ENCODE results near the gene SYTL2. TPM values are rescaled to one million over a fixed set of nuclear protein-coding genes. Genes with fewer than 3 reads are reported as not detected.

The SYTL2 gene
- total RNA-seq, 1 experiment from 2014 or later, result 57.1 TPM

DNA sequence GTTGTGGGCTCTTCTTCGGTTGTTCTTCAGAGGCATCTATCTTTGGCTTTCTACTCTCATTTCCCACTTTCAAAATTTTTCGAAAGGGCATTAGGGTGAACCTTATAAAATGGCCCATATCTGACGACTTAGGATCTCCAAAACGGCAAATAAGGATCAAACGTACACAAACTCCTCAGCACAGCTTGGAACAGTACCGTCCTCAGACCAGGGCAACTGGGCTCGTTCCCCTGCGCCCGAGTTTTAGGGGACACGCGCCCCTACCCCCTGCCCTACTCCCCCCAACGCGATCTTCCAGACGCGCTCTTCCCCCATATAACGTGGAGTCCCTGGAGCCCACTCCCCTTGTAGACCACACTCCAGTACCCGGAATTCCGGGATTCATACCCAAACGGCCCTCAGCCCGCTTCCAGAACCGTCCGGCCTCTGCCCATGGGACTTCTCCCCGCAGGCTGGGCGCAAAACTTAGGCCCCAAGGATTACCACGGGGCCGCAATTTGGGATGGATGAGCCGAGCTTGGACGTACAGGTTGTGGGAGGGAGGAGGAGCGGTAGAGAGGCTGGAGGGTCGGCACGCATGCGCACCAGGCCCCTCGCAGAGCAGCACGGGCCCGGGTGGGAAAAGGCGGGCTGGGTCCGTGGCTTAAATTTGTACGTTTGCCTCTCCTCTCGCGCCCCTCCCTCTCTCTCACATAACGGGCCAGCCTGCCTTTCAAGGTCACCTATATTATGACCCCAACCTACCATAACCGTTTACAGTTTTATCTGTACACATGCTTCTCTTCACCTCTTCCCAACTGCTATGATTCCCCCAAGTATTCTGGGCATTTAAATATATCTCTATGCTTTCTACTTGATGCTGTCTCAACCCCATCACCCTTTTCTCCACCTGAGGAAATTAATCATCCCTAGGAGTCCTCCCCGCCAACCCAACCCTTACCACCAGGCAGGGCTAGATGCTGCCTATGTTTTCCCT lies 128.3 kb downstream of the SYTL2 start:
- DNase-seq (no peak), ATAC-seq (peak; percentile 54; the same call in 1 of the 2 replicates)
- Histone ChIP-seq H3K9ac (ENCODE audit: low read length) (peak overlapping the region; percentile 28), H3K4me1 (ENCODE audit: insufficient read depth, low read length) (no peaks in the 10 kb centered on the region), H3K9me3 (ENCODE audit: low read length) (no peaks in the 10 kb centered on the region), H3K27me3 (ENCODE audit: low read length) (no peaks in the 10 kb centered on the region), H3K36me3 (ENCODE audit: low read depth, low read length) (no peaks in the 10 kb centered on the region), H2AFZ (ENCODE audit: low read length) (peak overlapping the region; percentile 62), H3F3A (ENCODE audit: low read length, unreplicated experiment) (no peaks in the 10 kb centered on the region), H3K4me2 (ENCODE audit: low read length) (peak overlapping the region; percentile 59), H3K4me3 (ENCODE audit: low read length) (peak overlapping the region; percentile 51), H3K27ac (ENCODE audit: low read length) (no peak overlapping the region), H3K79me2 (ENCODE audit: low read length) (no peaks in the 10 kb centered on the region), H3K9me2 (replicated peaks; ENCODE audit: low read length) (no peaks in the 10 kb centered on the region), H4K20me1 (ENCODE audit: low read length) (no peaks in the 10 kb centered on the region)
- POLR2A ChIA-PET (ENCODE audit: unreplicated experiment), result interaction anchor here (0.6 kb wide), 1 partner anchor 61 kb away, joined by 3 read pairs; no protein-coding TSS in a partner anchor
- intact Hi-C loops (cut with micrococcal nuclease), result no loop called here
- CTCF ChIA-PET, result no interaction called here
- no peak for TF ChIP-seq EZH2phosphoT487 (IDR thresholded peaks at IDR 0.05; ENCODE audit: borderline replicate concordance, low read length)
- TF ChIP-seq, protein P1, sequence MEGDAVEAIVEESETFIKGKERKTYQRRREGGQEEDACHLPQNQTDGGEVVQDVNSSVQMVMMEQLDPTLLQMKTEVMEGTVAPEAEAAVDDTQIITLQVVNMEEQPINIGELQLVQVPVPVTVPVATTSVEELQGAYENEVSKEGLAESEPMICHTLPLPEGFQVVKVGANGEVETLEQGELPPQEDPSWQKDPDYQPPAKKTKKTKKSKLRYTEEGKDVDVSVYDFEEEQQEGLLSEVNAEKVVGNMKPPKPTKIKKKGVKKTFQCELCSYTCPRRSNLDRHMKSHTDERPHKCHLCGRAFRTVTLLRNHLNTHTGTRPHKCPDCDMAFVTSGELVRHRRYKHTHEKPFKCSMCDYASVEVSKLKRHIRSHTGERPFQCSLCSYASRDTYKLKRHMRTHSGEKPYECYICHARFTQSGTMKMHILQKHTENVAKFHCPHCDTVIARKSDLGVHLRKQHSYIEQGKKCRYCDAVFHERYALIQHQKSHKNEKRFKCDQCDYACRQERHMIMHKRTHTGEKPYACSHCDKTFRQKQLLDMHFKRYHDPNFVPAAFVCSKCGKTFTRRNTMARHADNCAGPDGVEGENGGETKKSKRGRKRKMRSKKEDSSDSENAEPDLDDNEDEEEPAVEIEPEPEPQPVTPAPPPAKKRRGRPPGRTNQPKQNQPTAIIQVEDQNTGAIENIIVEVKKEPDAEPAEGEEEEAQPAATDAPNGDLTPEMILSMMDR (conservative IDR thresholded peaks at IDR 0.05; ENCODE audit: low read depth, low read length), result no peak
- TF ChIP-seq EZH2 (IDR thresholded peaks at IDR 0.05; ENCODE audit: low read length, unreplicated experiment), result no peak
- BruUV-seq (replicated peaks), result no TSS peak

DNA sequence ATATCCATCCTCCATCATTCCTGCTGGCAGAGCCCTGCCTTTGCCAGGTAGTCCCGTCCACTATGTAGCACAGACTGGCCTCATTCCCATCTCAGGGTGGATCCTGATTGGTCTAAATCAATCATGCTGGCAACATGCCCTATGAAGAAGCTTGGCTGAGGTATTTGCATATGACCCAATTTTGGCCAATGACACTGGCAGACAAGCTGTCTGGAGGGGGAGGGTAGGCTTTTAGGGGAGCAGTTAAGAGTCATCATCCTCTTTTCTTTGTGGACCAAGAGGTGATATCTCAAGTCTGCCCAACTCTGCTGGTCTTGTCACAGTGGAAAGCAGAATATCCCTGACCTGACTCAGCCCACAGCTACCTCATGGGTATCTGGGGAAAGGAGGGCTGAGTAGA lies 130.0 kb downstream of the SYTL2 start:
- no peak overlapping the region for H3K27ac ChIP-seq (ENCODE audit: low read length)
- H3K9me2 ChIP-seq (replicated peaks; ENCODE audit: low read length), result no peaks in the 10 kb centered on the region
- H3K4me2 ChIP-seq (ENCODE audit: low read length), result no peak overlapping the region
- no peak overlapping the region for H3K4me3 ChIP-seq (ENCODE audit: low read length)
- DNase-seq (no peak), ATAC-seq (no peak)
- no peak overlapping the region for H2AFZ ChIP-seq (ENCODE audit: low read length)
- TF ChIP-seq, protein P1 (conservative IDR thresholded peaks at IDR 0.05; ENCODE audit: low read depth, low read length), result no peak
- TF ChIP-seq EZH2phosphoT487 (IDR thresholded peaks at IDR 0.05; ENCODE audit: borderline replicate concordance, low read length), result no peak
- TF ChIP-seq EZH2 (IDR thresholded peaks at IDR 0.05; ENCODE audit: low read length, unreplicated experiment), result no peak
- no peaks in the 10 kb centered on the region for H3K4me1 ChIP-seq (ENCODE audit: insufficient read depth, low read length)
- no peaks in the 10 kb centered on the region for H3K36me3 ChIP-seq (ENCODE audit: low read depth, low read length)
- BruUV-seq (replicated peaks), result no TSS peak
- POLR2A ChIA-PET (ENCODE audit: unreplicated experiment), result no interaction called here
- CTCF ChIA-PET, result interaction anchor here (0.9 kb wide), 1 partner anchor 129 kb away, joined by 3 read pairs; no protein-coding TSS in a partner anchor
- intact Hi-C loops (cut with micrococcal nuclease), result no loop called here
- H3K9ac ChIP-seq (ENCODE audit: low read length), result no peak overlapping the region
- no peaks in the 10 kb centered on the region for H3F3A ChIP-seq (ENCODE audit: low read length, unreplicated experiment)
- H4K20me1 ChIP-seq (ENCODE audit: low read length), result no peaks in the 10 kb centered on the region
- no peaks in the 10 kb centered on the region for H3K79me2 ChIP-seq (ENCODE audit: low read length)
- H3K9me3 ChIP-seq (ENCODE audit: low read length), result no peaks in the 10 kb centered on the region
- H3K27me3 ChIP-seq (ENCODE audit: low read length), result no peaks in the 10 kb centered on the region

Measured in PC-3 (cell line).